HCT116 (cell line): ENCODE data around the gene DPP9. TPM values are rescaled to one million over a fixed set of nuclear protein-coding genes. Genes with fewer than 3 reads are reported as not detected.

Experiments used
- ATAC-seq: fragments of 200-7000 bp; cut with Tn5 transposase; 2 replicates; pipeline ENCODE4 v1.9.1; 2020; ENCODE audit warnings: mild to moderate bottlenecking, moderate library complexity
- BruUV-seq: library from RNA; stranded (reverse); fragments of 400-500 nt; replicated peaks from 2 replicates; lab custom pipeline; 2021; lab: Mats Ljungman, UMichigan
- CTCF ChIA-PET: fragments of 300-600 bp; sonication (Branson Sonifier 250); formaldehyde crosslinking; loops from one replicate; lab custom pipeline; 2021; ENCODE audit warnings: antibody characterized with exemption; lab: Charles Lee
- POLR2A ChIA-PET: fragments of 300-600, 350-600 bp; sonication (Branson Sonifier 250); formaldehyde crosslinking; loops from one replicate; lab custom pipeline; 2021; ENCODE audit warnings: antibody characterized with exemption; lab: Charles Lee
- RAD21 ChIA-PET, 2 experiments: fragments of 300-600 bp; sonication (Branson Sonifier 250); formaldehyde crosslinking; loops; one replicate each; lab custom pipeline; 2023; ENCODE audit warnings: low total read pairs in 2 of 2; ENCODE audit not compliant: uncharacterized antibody in 2 of 2, unreplicated experiment in 2 of 2, low non-redundant PET in 1 of 2; lab: Charles Lee
- DNase-seq: peaks from one replicate; pipeline ENCODE4 v3.0.0-alpha.2; 2010; ENCODE audit warnings: low read depth, low spot score
- H2AFZ ChIP-seq: fragments of 200-600 bp; shearing (Covaris generic), sonication (generic); 2 replicates; pipeline ENCODE4 v1.6.1; 2017; ENCODE audit warnings: low read depth, mixed run types, mixed read lengths, antibody characterized with exemption, low read length; ENCODE audit not compliant: poor library complexity, severe bottlenecking
- H3K27ac ChIP-seq: 2 replicates; pipeline ENCODE4 v1.5.1; 2012; ENCODE audit warnings: low read depth, low read length
- H3K27me3 ChIP-seq: fragments of 200-600 bp; sonication (generic); 2 replicates; pipeline ENCODE4 v1.6.1; 2016; ENCODE audit warnings: mixed run types, low read length, mixed read lengths; ENCODE audit not compliant: insufficient read depth
- H3K36me3 ChIP-seq, 2 experiments: fragments of 200-500 bp in 1 of 2; fragments of 200-600 bp in 1 of 2; sonication (Bioruptor generic) in 1 of 2; sonication (generic) in 1 of 2; 2 replicates each; pipeline versions ENCODE4 v1.5.1 to v1.6.1; 2014 to 2016; ENCODE audit warnings: low read length in 2 of 2, inconsistent platforms in 1 of 2, mixed read lengths in 1 of 2, mixed run types in 1 of 2; ENCODE audit not compliant: insufficient read depth in 2 of 2, control insufficient read depth in 1 of 2
- H3K4me1 ChIP-seq, 2 experiments: fragments of 200-600 bp in 1 of 2; sonication (generic) in 1 of 2; 2 replicates each; pipeline versions ENCODE4 v1.5.1 to v1.6.1; 2012 to 2017; ENCODE audit warnings: low read length in 2 of 2, inconsistent platforms in 1 of 2, mild to moderate bottlenecking in 1 of 2, mixed read lengths in 1 of 2, mixed run types in 1 of 2, moderate library complexity in 1 of 2; ENCODE audit not compliant: insufficient read depth in 2 of 2, control insufficient read depth in 1 of 2
- H3K4me2 ChIP-seq: fragments of 200-600 bp; sonication (generic); 2 replicates; pipeline ENCODE4 v1.6.1; 2017; ENCODE audit warnings: mixed run types, low read length, mixed read lengths
- H3K4me3 ChIP-seq, 2 experiments: fragments of 200-600 bp in 1 of 2; sonication (generic) in 1 of 2; replicated peaks in 1 of 2; 2 replicates each; pipeline ENCODE4 v1.5.1; 2011 to 2016; ENCODE audit warnings: low read length in 2 of 2, control low read depth in 1 of 2, low read depth in 1 of 2, mild to moderate bottlenecking in 1 of 2, mixed read lengths in 1 of 2, mixed run types in 1 of 2
- H3K79me2 ChIP-seq: fragments of 200-600 bp; sonication (generic); 2 replicates; pipeline ENCODE4 v1.6.1; 2017; ENCODE audit warnings: mild to moderate bottlenecking, mixed run types, low read length, moderate library complexity, mixed read lengths; ENCODE audit not compliant: insufficient read depth
- H3K9ac ChIP-seq: fragments of 200-600 bp; sonication (generic); 2 replicates; pipeline ENCODE4 v1.6.1; 2016; ENCODE audit warnings: low read length, mixed read lengths
- H3K9me2 ChIP-seq: fragments of 200-600 bp; sonication (generic), shearing (Covaris generic); 2 replicates; pipeline ENCODE4 v1.6.1; 2017; ENCODE audit warnings: mixed run types, mild to moderate bottlenecking, moderate library complexity; ENCODE audit not compliant: insufficient read depth
- H3K9me3 ChIP-seq, 2 experiments: fragments of 200-500 bp in 1 of 2; fragments of 200-600 bp in 1 of 2; sonication (Bioruptor generic) in 1 of 2; sonication (generic) in 1 of 2; 2 replicates each; pipeline ENCODE4 v1.6.1; 2014 to 2017; ENCODE audit warnings: low read length in 2 of 2, mixed read lengths in 2 of 2, inconsistent platforms in 1 of 2, low read depth in 1 of 2, mild to moderate bottlenecking in 1 of 2, mixed run types in 1 of 2, moderate library complexity in 1 of 2; ENCODE audit not compliant: control insufficient read depth in 1 of 2, insufficient read depth in 1 of 2
- H4K20me1 ChIP-seq: fragments of 200-600 bp; sonication (generic), shearing (Covaris generic); 2 replicates; pipeline ENCODE4 v1.6.1; 2017; ENCODE audit warnings: mixed run types, mild to moderate bottlenecking, moderate library complexity; ENCODE audit not compliant: insufficient read depth
- CBX3 ChIP-seq: IDR thresholded peaks from 2 replicates; pipeline ENCODE4 v1.6.1; 2012; ENCODE audit warnings: low read depth
- RAD21 ChIP-seq: IDR thresholded peaks from 2 replicates; pipeline ENCODE4 v1.6.1; 2012; ENCODE audit warnings: low read depth, mild to moderate bottlenecking
- REST ChIP-seq: IDR thresholded peaks from 2 replicates; pipeline ENCODE4 v1.6.1; 2012; ENCODE audit warnings: low read depth
- intact Hi-C: fragments of 100-400 bp; cut with micrococcal nuclease; formaldehyde crosslinking; loops from 2 replicates; pipeline ENCODE4 v1.10.0; 2022
- total RNA-seq: library from RNA; stranded (reverse); gene quantifications from one replicate; pipeline ENCODE4 v1.2.1, GENCODE V29; 2021; ENCODE audit not compliant: unreplicated experiment
- TF ChIP-seq, protein P1 (sequence below), 3 experiments: fragments of 200-600 bp in 1 of 3; sonication (generic) in 1 of 3; IDR thresholded peaks in 2 of 3; conservative IDR thresholded peaks in 1 of 3; 2 replicates each; pipeline ENCODE4 v1.5.1; 2012 to 2017; ENCODE audit warnings: low read depth in 2 of 3, low read length in 2 of 3, antibody characterized with exemption in 1 of 3, borderline replicate concordance in 1 of 3, control low read depth in 1 of 3, mild to moderate bottlenecking in 1 of 3, mixed read lengths in 1 of 3, mixed run types in 1 of 3, moderate library complexity in 1 of 3; ENCODE audit not compliant: insufficient read depth in 1 of 3
- TF ChIP-seq, protein P2 (sequence below): IDR thresholded peaks from 2 replicates; pipeline ENCODE4 v1.6.1; 2012
- TF ChIP-seq, protein P3 (sequence below): IDR thresholded peaks from 2 replicates; pipeline ENCODE4 v1.6.1; 2011; ENCODE audit warnings: mild to moderate bottlenecking, low read length, moderate library complexity; ENCODE audit not compliant: insufficient replicate concordance; ENCODE audit errors: extremely low read depth

DPP9 gene
- total RNA-seq, 1 experiment from 2014 or later, result 67.6 TPM

DNA sequence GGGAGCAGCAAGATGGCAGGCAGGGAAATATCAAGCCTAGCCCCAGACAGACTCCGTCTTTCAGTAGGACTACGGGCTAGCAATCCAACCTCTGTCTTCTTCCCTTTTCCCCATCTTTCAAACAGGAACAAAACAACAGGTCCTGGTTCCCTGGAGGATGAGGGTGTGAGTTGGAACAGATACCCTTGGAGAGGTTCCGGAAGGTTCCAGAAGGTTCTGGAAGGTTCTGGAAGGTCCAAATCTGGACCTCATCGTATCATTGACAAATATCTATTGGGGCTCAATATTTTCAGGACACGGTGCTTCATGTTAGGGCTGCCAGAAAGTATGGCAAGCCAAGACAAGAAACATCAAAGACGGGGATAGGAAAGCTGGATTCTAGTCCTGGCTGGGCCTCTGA is 39.4 kb upstream of the DPP9 start:
- H3K9me2 ChIP-seq, result no peaks in the 10 kb centered on the region
- ChIA-PET POLR2A (no interaction called here), RAD21 (no interaction called here), CTCF (no interaction called here)
- no peak for TF ChIP-seq RAD21
- TF ChIP-seq, protein P1, sequence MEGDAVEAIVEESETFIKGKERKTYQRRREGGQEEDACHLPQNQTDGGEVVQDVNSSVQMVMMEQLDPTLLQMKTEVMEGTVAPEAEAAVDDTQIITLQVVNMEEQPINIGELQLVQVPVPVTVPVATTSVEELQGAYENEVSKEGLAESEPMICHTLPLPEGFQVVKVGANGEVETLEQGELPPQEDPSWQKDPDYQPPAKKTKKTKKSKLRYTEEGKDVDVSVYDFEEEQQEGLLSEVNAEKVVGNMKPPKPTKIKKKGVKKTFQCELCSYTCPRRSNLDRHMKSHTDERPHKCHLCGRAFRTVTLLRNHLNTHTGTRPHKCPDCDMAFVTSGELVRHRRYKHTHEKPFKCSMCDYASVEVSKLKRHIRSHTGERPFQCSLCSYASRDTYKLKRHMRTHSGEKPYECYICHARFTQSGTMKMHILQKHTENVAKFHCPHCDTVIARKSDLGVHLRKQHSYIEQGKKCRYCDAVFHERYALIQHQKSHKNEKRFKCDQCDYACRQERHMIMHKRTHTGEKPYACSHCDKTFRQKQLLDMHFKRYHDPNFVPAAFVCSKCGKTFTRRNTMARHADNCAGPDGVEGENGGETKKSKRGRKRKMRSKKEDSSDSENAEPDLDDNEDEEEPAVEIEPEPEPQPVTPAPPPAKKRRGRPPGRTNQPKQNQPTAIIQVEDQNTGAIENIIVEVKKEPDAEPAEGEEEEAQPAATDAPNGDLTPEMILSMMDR (IDR thresholded peaks at IDR 0.05 in 2 of 3, conservative IDR thresholded peaks at IDR 0.05 in 1 of 3; ENCODE audit: borderline replicate concordance in 1 of 3, insufficient read depth in 1 of 3, low read depth in 2 of 3, low read length in 2 of 3), result no peak
- TF ChIP-seq, protein P2, sequence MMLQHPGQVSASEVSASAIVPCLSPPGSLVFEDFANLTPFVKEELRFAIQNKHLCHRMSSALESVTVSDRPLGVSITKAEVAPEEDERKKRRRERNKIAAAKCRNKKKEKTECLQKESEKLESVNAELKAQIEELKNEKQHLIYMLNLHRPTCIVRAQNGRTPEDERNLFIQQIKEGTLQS, result no peak
- TF ChIP-seq, protein P3, sequence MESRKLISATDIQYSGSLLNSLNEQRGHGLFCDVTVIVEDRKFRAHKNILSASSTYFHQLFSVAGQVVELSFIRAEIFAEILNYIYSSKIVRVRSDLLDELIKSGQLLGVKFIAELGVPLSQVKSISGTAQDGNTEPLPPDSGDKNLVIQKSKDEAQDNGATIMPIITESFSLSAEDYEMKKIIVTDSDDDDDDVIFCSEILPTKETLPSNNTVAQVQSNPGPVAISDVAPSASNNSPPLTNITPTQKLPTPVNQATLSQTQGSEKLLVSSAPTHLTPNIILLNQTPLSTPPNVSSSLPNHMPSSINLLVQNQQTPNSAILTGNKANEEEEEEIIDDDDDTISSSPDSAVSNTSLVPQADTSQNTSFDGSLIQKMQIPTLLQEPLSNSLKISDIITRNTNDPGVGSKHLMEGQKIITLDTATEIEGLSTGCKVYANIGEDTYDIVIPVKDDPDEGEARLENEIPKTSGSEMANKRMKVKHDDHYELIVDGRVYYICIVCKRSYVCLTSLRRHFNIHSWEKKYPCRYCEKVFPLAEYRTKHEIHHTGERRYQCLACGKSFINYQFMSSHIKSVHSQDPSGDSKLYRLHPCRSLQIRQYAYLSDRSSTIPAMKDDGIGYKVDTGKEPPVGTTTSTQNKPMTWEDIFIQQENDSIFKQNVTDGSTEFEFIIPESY, result no peak
- TF ChIP-seq REST, result no peak
- no peak for TF ChIP-seq CBX3
- BruUV-seq, result no TSS peak
- no peaks in the 10 kb centered on the region for H3K9me3 ChIP-seq
- H3K4me1 ChIP-seq, result peaks cover 5 to 14% of the 10 kb centered on the region in 2 experiments
- no peaks in the 10 kb centered on the region for H4K20me1 ChIP-seq
- H3K79me2 ChIP-seq, result no peaks in the 10 kb centered on the region
- no peak overlapping the region for H3K4me3 ChIP-seq
- H3K27me3 ChIP-seq, result no peaks in the 10 kb centered on the region
- no peak overlapping the region for H3K9ac ChIP-seq
- H3K27ac ChIP-seq, result no peak overlapping the region
- ATAC-seq (no peak), DNase-seq (no peak)
- no peak overlapping the region for H2AFZ ChIP-seq
- no peak overlapping the region for H3K4me2 ChIP-seq
- no peaks in the 10 kb centered on the region for H3K36me3 ChIP-seq
- intact Hi-C loops, result no loop called here
